Measurements from ENCODE around the gene RAB3IL1. TPM values are rescaled to one million over a fixed set of nuclear protein-coding genes. Genes with fewer than 3 reads are reported as not detected.

The RAB3IL1 gene
- total and polyA plus RNA-seq, 9 of the 15 experiments (the other 6 are each of a cell fraction or from before 2014, with no cell fraction given), result 0.15 to 42.6 (median 15.5) TPM

- no peaks in the 10 kb centered on the region for H4K20me1 ChIP-seq (replicated peaks; ENCODE audit: control insufficient read depth, insufficient read depth, low read length)
- H3K9me1 ChIP-seq (ENCODE audit: control insufficient read depth, insufficient read depth, low read length), result no peaks in the 10 kb centered on the region
- no peaks in the 10 kb centered on the region for H3K9me3 ChIP-seq (replicated peaks; ENCODE audit: control insufficient read depth, insufficient read depth, low read depth, low read length)
- H3K4me2 ChIP-seq (ENCODE audit: insufficient read depth, low read length), result no peak overlapping the region
- WGBS (ENCODE audit: insufficient coverage, low coverage, missing lambda C conversion rate), result 73% methylated on average over 4 of the region's 4 CpGs
- no peak overlapping the region for H3K9ac ChIP-seq (ENCODE audit: insufficient read depth in 1 of 2, low read depth in 2 of 2, low read length in 2 of 2)
- no TSS peak for BruUV-seq (replicated peaks)
- H3K4me3 ChIP-seq, result no peak overlapping the region
- peaks cover 5% of the 10 kb centered on the region for H3K79me2 ChIP-seq (ENCODE audit: control insufficient read depth, insufficient read depth, low read length)
- CTCF ChIA-PET (ENCODE audit: low intra/inter-chr PET ratio), result no interaction called here
- POLR2A ChIA-PET, result interaction anchor here (0.8 to 10.7 kb wide), 7 partner anchors 11 to 213 kb away, joined by 3 to 109 read pairs (median 5); partner anchors contain the start of genes BEST1, FEN1, FTH1 and TMEM258
- H3K27me3 ChIP-seq (ENCODE audit: control insufficient read depth in 2 of 2, insufficient read depth in 2 of 2, low read length in 2 of 2), result no peaks in the 10 kb centered on the region
- ATAC-seq (no peak), FAIRE-seq (no peak), DNase-seq (ENCODE audit: extremely low read depth in 1 of 4, low spot score in 3 of 4) (no peak)
- no peak overlapping the region for H3K27ac ChIP-seq (ENCODE audit: extremely low read depth, low read depth, low read length)
- peaks cover 48% of the 10 kb centered on the region; the same call in 2 of the 3 replicates for H3K36me3 ChIP-seq (ENCODE audit: control insufficient read depth, insufficient read depth, low read length)
- in situ Hi-C loops (cut with MboI), result loop anchor here (5.0 kb wide), 3 partner anchors 52 to 212 kb away; no protein-coding TSS in a partner anchor
- peaks cover 6 to 57% of the 10 kb centered on the region in 2 experiments; a peak in 4 of 5 replicates for H3K4me1 ChIP-seq (replicated peaks in 1 of 2; ENCODE audit: control insufficient read depth in 2 of 2, insufficient read depth in 2 of 2, low read length in 2 of 2)
- intact Hi-C loops (cut with micrococcal nuclease), result loop anchor here (2.0 kb wide), 1 partner anchor 25 kb away; no protein-coding TSS in a partner anchor
- H2AFZ ChIP-seq (ENCODE audit: low read depth, low read length), result no peak overlapping the region
- TF ChIP-seq ZNF239 (CRISPR knock-in tag; IDR thresholded peaks at IDR 0.05) (peak; percentile 59), MLLT1 (IDR thresholded peaks at IDR 0.05) (no peak), MECOM (CRISPR knock-in tag; IDR thresholded peaks at IDR 0.05) (no peak), TRIM25 (IDR thresholded peaks at IDR 0.05; ENCODE audit: borderline replicate concordance) (no peak), CREM (IDR thresholded peaks at IDR 0.05; ENCODE audit: low read depth) (no peak), ZBTB5 (IDR thresholded peaks at IDR 0.05) (no peak), ADNP (tag; IDR thresholded peaks at IDR 0.05) (peak; percentile 65), GABPA (tag; conservative IDR thresholded peaks at IDR 0.05; ENCODE audit: low read depth) (no peak), NR3C1 (CRISPR knock-in tag; IDR thresholded peaks at IDR 0.05) (no peak), HDAC2 (IDR thresholded peaks at IDR 0.05) (peak; percentile 34; the same call in 1 of the 2 replicates), SMAD2 (IDR thresholded peaks at IDR 0.05; ENCODE audit: low read depth, low read length) (no peak), XRCC5 (IDR thresholded peaks at IDR 0.05; ENCODE audit: low read depth, low read length) (no peak), USF1 (CRISPR knock-in tag; IDR thresholded peaks at IDR 0.05) (no peak), ZFP1 (CRISPR knock-in tag; IDR thresholded peaks at IDR 0.05) (no peak)
- TF ChIP-seq, protein P1, sequence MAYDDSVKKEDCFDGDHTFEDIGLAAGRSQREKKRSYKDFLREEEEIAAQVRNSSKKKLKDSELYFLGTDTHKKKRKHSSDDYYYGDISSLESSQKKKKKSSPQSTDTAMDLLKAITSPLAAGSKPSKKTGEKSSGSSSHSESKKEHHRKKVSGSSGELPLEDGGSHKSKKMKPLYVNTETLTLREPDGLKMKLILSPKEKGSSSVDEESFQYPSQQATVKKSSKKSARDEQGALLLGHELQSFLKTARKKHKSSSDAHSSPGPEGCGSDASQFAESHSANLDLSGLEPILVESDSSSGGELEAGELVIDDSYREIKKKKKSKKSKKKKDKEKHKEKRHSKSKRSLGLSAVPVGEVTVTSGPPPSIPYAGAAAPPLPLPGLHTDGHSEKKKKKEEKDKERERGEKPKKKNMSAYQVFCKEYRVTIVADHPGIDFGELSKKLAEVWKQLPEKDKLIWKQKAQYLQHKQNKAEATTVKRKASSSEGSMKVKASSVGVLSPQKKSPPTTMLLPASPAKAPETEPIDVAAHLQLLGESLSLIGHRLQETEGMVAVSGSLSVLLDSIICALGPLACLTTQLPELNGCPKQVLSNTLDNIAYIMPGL (CRISPR knock-in tag; IDR thresholded peaks at IDR 0.05), result no peak
- TF ChIP-seq, protein P2, sequence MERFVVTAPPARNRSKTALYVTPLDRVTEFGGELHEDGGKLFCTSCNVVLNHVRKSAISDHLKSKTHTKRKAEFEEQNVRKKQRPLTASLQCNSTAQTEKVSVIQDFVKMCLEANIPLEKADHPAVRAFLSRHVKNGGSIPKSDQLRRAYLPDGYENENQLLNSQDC (CRISPR knock-in tag; IDR thresholded peaks at IDR 0.05), result no peak
These were observed 21.7 kb downstream of the RAB3IL1 start for GRCh38 chr11:61895718-61896059.

All from K562 (cell line).